ENCODE data around the gene FRMD8. TPM values are rescaled to one million over a fixed set of nuclear protein-coding genes. Genes with fewer than 3 reads are reported as not detected.

Gene FRMD8
- total and polyA plus RNA-seq, 2 donors (not counting 3 experiments of a cell fraction or from before 2014, with no cell fraction given): 36.4 to 53.9 TPM

DNA sequence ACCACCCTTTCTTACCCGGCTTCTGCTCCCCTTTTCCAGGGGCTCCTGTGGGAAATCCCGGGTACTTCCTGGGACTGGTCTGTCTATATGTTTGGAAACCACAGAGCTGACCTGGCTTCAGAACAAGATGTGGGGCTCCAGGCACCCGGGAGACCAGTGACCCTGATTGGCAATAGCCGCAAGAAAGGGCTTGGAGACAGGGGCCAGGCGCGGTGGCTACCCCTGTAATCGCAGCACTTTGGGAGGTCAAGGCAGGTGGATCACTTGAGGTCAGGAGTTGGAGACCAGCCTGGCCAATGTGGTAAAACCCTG lies 33.0 kb downstream of the FRMD8 start:
- Histone ChIP-seq H3K36me3 (ENCODE audit: control insufficient read depth in 2 of 2, extremely low read depth in 1 of 2, insufficient read depth in 2 of 2, low read length in 2 of 2) (no peaks in the 10 kb centered on the region), H3K9me3 (replicated peaks; ENCODE audit: control insufficient read depth, insufficient read depth, low read length) (no peaks in the 10 kb centered on the region), H3K27ac (ENCODE audit: insufficient read depth, low read depth, low read length) (peak overlapping the region; percentile 99), H2AFZ (ENCODE audit: low read depth, low read length) (no peak overlapping the region), H3K4me2 (ENCODE audit: insufficient read depth, low read length) (peak overlapping the region; percentile 68), H3K27me3 (ENCODE audit: control insufficient read depth in 2 of 2, insufficient read depth in 2 of 2, low read length in 2 of 2) (no peaks in the 10 kb centered on the region), H3K9ac (replicated peaks; ENCODE audit: extremely low read depth, insufficient read depth, low read length) (peak overlapping the region; percentile 98), H3K79me2 (ENCODE audit: control insufficient read depth, insufficient read depth, low read length) (peaks cover 48% of the 10 kb centered on the region), H3K4me3 (replicated peaks in 1 of 3; ENCODE audit: insufficient read depth in 1 of 3, low read depth in 1 of 3, low read length in 3 of 3) (peak overlapping the region in 1 of 3 experiments; percentile 27), H3K9me1 (replicated peaks; ENCODE audit: control insufficient read depth, extremely low read depth, insufficient read depth, low read length) (no peaks in the 10 kb centered on the region), H3K4me1 (ENCODE audit: control insufficient read depth, extremely low read depth, insufficient read depth, low read length) (peaks cover 55% of the 10 kb centered on the region), H4K20me1 (replicated peaks; ENCODE audit: control insufficient read depth, extremely low read depth, insufficient read depth, low read length) (no peaks in the 10 kb centered on the region)
- intact Hi-C loops (cut with micrococcal nuclease) (loop anchor here (1.0 to 10.0 kb wide), 2 partner anchors 52 to 55 kb away; no protein-coding TSS in a partner anchor), dilution Hi-C loops (cut with MboI; ENCODE audit: extremely low pct_ligation_motif_present, low sequenced_read_pairs) (no loop called here)
- TF ChIP-seq MYC (IDR thresholded peaks at IDR 0.05; ENCODE audit: low read depth, low read length) (no peak), GATA2 (IDR thresholded peaks at IDR 0.05; ENCODE audit: insufficient read depth, insufficient read length, low read depth, low read length) (no peak), EZH2 (IDR thresholded peaks at IDR 0.05; ENCODE audit: borderline replicate concordance, low read depth, low read length, severe bottlenecking) (no peak), POLR2A (IDR thresholded peaks at IDR 0.05; ENCODE audit: low read depth, low read length) (no peak), POLR2AphosphoS5 (IDR thresholded peaks at IDR 0.05; ENCODE audit: insufficient read depth, low read depth, low read length) (no peak), JUN (IDR thresholded peaks at IDR 0.05; ENCODE audit: borderline replicate concordance, insufficient read depth, insufficient read length, low read depth) (no peak), FOS (IDR thresholded peaks at IDR 0.05; ENCODE audit: borderline replicate concordance, insufficient read depth, low read length) (no peak)
- TF ChIP-seq, protein P1, sequence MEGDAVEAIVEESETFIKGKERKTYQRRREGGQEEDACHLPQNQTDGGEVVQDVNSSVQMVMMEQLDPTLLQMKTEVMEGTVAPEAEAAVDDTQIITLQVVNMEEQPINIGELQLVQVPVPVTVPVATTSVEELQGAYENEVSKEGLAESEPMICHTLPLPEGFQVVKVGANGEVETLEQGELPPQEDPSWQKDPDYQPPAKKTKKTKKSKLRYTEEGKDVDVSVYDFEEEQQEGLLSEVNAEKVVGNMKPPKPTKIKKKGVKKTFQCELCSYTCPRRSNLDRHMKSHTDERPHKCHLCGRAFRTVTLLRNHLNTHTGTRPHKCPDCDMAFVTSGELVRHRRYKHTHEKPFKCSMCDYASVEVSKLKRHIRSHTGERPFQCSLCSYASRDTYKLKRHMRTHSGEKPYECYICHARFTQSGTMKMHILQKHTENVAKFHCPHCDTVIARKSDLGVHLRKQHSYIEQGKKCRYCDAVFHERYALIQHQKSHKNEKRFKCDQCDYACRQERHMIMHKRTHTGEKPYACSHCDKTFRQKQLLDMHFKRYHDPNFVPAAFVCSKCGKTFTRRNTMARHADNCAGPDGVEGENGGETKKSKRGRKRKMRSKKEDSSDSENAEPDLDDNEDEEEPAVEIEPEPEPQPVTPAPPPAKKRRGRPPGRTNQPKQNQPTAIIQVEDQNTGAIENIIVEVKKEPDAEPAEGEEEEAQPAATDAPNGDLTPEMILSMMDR (IDR thresholded peaks at IDR 0.05; ENCODE audit: extremely low read depth in 1 of 2, insufficient read depth in 1 of 2, low read depth in 1 of 2, low read length in 2 of 2): no peak
- TF ChIP-seq, protein P2, sequence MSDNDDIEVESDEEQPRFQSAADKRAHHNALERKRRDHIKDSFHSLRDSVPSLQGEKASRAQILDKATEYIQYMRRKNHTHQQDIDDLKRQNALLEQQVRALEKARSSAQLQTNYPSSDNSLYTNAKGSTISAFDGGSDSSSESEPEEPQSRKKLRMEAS (IDR thresholded peaks at IDR 0.05; ENCODE audit: insufficient read depth, insufficient read length): no peak
- BruUV-seq (replicated peaks): TSS peak; percentile 51
- ChIA-PET CTCF (interaction anchor here (1.1 to 4.8 kb wide), 7 partner anchors 10 to 174 kb away, joined by 3 to 38 read pairs (median 3); partner anchors contain the start of gene SLC25A45), POLR2A (interaction anchor here (0.6 to 10.0 kb wide), 13 partner anchors 8 to 188 kb away, joined by 3 to 127 read pairs (median 8); partner anchors contain the start of genes FRMD8, MALAT1 and SLC25A45)
- DNase-seq (ENCODE audit: low read depth, low spot score) (no peak), FAIRE-seq (no peak)
